ENCODE measurements around the gene CEMIP. TPM values are rescaled to one million over a fixed set of nuclear protein-coding genes. Genes with fewer than 3 reads are reported as not detected.

The CEMIP gene
- total and polyA plus RNA-seq, 2 of the 13 experiments (the other 11 are each of a cell fraction or from before 2014, with no cell fraction given): 4.3 to 28.5 TPM

DNA sequence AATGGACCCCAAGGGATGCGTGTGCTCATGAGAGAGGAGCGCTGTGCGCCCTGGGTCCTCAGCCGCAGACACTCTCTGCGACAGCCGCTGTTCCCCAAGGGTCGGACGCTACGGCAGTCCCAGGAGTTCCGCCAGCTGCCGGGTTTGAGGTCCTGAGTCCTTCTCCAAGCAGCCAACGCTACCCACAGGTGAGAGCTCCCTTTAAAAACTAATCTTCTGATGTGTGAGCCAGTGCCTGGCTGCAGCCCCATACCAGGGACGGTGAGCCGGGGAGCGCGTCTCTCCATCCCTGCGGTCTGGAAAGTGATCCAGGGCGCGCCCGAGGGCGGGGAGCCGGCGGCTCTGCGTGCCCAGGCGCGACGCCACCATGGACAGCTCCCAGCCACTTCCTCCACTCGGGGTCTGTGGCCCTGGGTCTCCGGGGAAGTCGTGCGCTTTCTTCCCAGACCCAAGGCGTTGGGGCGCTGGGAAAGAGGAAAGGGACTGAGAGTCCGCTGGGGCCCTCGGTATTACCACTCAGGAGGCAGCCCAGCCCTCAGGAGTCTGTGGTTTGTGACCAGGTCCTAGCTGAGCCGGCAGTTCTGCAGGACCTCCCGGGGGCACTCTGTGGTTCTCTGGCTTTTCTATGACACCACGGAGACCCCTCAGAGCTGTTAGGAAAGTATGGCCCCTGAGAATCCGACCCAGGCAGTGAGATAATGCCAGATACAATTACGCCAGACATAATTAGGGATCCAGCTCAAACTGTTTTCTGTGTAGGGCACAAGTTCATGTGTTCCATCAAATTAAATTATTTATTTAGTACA lies 1.4 kb downstream of the CEMIP start:
- POLR2A ChIA-PET: interaction anchor here (1.8 to 2.5 kb wide), 5 partner anchors 24 to 184 kb away, joined by 6 to 26 read pairs (median 13); no protein-coding TSS in a partner anchor
- Histone ChIP-seq H3K36me3 (replicated peaks in 1 of 2; ENCODE audit: control insufficient read depth in 1 of 2, insufficient read depth in 2 of 2, low read length in 2 of 2) (peaks cover 12 to 31% of the 10 kb centered on the region in 2 experiments), H2AFZ (ENCODE audit: low read length) (no peak overlapping the region), H3K9me3 (ENCODE audit: low read length) (no peaks in the 10 kb centered on the region), H3K4me2 (ENCODE audit: low read depth, low read length) (peak overlapping the region; percentile 89), H3K27me3 (ENCODE audit: control insufficient read depth in 1 of 2, insufficient read depth in 2 of 2, low read length in 2 of 2) (peaks cover 2 to 4% of the 10 kb centered on the region in 2 experiments; a peak in 2 of 5 replicates), H3K4me3 (replicated peaks in 1 of 3; ENCODE audit: insufficient read depth in 1 of 3, low read depth in 2 of 3, low read length in 3 of 3) (peak overlapping the region; percentile 75 to 82 (median 76)), H3K4me1 (ENCODE audit: insufficient read depth, low read length) (peaks cover 44% of the 10 kb centered on the region), H3K79me2 (ENCODE audit: insufficient read depth, low read length) (no peaks in the 10 kb centered on the region), H3K27ac (ENCODE audit: extremely low read length, insufficient read depth, low read length) (no peak overlapping the region), H4K20me1 (ENCODE audit: insufficient read depth, low read length) (0 out of 2 replicates have a peak, but pooled peaks cover 5% of the 10 kb centered on the region), H3K9ac (ENCODE audit: insufficient read depth, low read depth, low read length) (no peak overlapping the region)
- intact Hi-C loops (cut with micrococcal nuclease; ENCODE audit: unreplicated experiment) (no loop called here), in situ Hi-C loops (cut with HindIII; ENCODE audit: extremely low pct_ligation_motif_present, low pct_unique_long_range_greater_than_20kb) (loop anchor here (5.0 kb wide), 1 partner anchor 77 kb away; no protein-coding TSS in a partner anchor)
- ATAC-seq (peak; percentile 67), FAIRE-seq (no peak), DNase-seq (ENCODE audit: low spot score) (peak; percentile 47)
- no TSS peak for BruUV-seq (replicated peaks)
- WGBS (ENCODE audit: low lambda C conversion rate): 8% methylated on average over 18 of the region's 40 CpGs
- CTCF ChIA-PET (ENCODE audit: low intra/inter-chr PET ratio, low total read pairs): interaction anchor here (3.3 to 3.7 kb wide), 2 partner anchors 76 to 189 kb away, joined by 25 to 28 read pairs; no protein-coding TSS in a partner anchor
- TF ChIP-seq PHF8 (CRISPR knock-in tag; IDR thresholded peaks at IDR 0.05) (peak; percentile 39; the same call in 1 of the 2 replicates), SMAD9 (CRISPR knock-in tag; IDR thresholded peaks at IDR 0.05) (0 out of 2 replicates have a peak, but pooled peaks have one; percentile 43), IRX3 (CRISPR knock-in tag; IDR thresholded peaks at IDR 0.05; ENCODE audit: borderline replicate concordance, low read depth) (peak; percentile 96), NFATC3 (CRISPR knock-in tag; IDR thresholded peaks at IDR 0.05) (no peak), ZNF44 (CRISPR knock-in tag; IDR thresholded peaks at IDR 0.05) (no peak), ZNF570 (CRISPR knock-in tag; IDR thresholded peaks at IDR 0.05; ENCODE audit: borderline replicate concordance) (no peak), POGK (CRISPR knock-in tag; conservative IDR thresholded peaks at IDR 0.05) (peak; percentile 94), POLR2G (IDR thresholded peaks at IDR 0.05; ENCODE audit: low read depth, low read length) (no peak), ZNF569 (CRISPR knock-in tag; IDR thresholded peaks at IDR 0.05; ENCODE audit: borderline replicate concordance) (no peak)
- TF ChIP-seq, protein P1, sequence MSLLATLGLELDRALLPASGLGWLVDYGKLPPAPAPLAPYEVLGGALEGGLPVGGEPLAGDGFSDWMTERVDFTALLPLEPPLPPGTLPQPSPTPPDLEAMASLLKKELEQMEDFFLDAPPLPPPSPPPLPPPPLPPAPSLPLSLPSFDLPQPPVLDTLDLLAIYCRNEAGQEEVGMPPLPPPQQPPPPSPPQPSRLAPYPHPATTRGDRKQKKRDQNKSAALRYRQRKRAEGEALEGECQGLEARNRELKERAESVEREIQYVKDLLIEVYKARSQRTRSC (CRISPR knock-in tag; IDR thresholded peaks at IDR 0.05; ENCODE audit: low read depth): 0 out of 2 replicates have a peak, but pooled peaks have one; percentile 57
- TF ChIP-seq, protein P2, sequence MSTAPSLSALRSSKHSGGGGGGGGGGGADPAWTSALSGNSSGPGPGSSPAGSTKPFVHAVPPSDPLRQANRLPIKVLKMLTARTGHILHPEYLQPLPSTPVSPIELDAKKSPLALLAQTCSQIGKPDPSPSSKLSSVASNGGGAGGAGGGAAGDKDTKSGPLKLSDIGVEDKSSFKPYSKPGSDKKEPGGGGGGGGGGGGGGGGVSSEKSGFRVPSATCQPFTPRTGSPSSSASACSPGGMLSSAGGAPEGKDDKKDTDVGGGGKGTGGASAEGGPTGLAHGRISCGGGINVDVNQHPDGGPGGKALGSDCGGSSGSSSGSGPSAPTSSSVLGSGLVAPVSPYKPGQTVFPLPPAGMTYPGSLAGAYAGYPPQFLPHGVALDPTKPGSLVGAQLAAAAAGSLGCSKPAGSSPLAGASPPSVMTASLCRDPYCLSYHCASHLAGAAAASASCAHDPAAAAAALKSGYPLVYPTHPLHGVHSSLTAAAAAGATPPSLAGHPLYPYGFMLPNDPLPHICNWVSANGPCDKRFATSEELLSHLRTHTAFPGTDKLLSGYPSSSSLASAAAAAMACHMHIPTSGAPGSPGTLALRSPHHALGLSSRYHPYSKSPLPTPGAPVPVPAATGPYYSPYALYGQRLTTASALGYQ (CRISPR knock-in tag; IDR thresholded peaks at IDR 0.05): no peak
- TF ChIP-seq, protein P3, sequence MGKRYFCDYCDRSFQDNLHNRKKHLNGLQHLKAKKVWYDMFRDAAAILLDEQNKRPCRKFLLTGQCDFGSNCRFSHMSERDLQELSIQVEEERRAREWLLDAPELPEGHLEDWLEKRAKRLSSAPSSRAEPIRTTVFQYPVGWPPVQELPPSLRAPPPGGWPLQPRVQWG (CRISPR knock-in tag; IDR thresholded peaks at IDR 0.05; ENCODE audit: borderline replicate concordance, low read depth): no peak
- TF ChIP-seq, protein P4, sequence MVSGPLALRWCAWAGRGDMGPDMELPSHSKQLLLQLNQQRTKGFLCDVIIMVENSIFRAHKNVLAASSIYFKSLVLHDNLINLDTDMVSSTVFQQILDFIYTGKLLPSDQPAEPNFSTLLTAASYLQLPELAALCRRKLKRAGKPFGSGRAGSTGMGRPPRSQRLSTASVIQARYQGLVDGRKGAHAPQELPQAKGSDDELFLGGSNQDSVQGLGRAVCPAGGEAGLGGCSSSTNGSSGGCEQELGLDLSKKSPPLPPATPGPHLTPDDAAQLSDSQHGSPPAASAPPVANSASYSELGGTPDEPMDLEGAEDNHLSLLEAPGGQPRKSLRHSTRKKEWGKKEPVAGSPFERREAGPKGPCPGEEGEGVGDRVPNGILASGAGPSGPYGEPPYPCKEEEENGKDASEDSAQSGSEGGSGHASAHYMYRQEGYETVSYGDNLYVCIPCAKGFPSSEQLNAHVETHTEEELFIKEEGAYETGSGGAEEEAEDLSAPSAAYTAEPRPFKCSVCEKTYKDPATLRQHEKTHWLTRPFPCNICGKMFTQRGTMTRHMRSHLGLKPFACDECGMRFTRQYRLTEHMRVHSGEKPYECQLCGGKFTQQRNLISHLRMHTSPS (CRISPR knock-in tag; IDR thresholded peaks at IDR 0.05; ENCODE audit: low read depth): no peak; the same call in 1 of the 2 replicates
